VCaP (cell line): ENCODE measurements around the gene ZBTB47.

ENCODE experiments used
- H3K27ac ChIP-seq: fragments of 450-650 bp; 2 replicates; pipeline ENCODE4 v1.5.1; 2017
- CTCF ChIP-seq: fragments of 450-650 bp; conservative IDR thresholded peaks from 2 replicates; pipeline ENCODE4 v1.5.1; 2017; ENCODE audit warnings: mild to moderate bottlenecking, moderate library complexity

The ZBTB47 gene

GRCh38 chr3:42691816-42692666 is 38.5 kb downstream of the ZBTB47 start:
- H3K27ac ChIP-seq, result no peak overlapping the region
- no peak for TF ChIP-seq CTCF

GRCh38 chr3:42692667-42693529 is 39.4 kb downstream of the ZBTB47 start:
- H3K27ac ChIP-seq, result no peak overlapping the region
- no peak for TF ChIP-seq CTCF

- TF ChIP-seq CTCF, result no peak
- no peak overlapping the region for H3K27ac ChIP-seq
Observed at GRCh38 chr3:42693530-42693930, 40.0 kb downstream of the ZBTB47 start.

GRCh38 chr3:42694366-42694765 is 40.9 kb downstream of the ZBTB47 start:
- no peak overlapping the region for H3K27ac ChIP-seq
- TF ChIP-seq CTCF, result no peak

GRCh38 chr3:42696356-42697288 is 43.1 kb downstream of the ZBTB47 start:
- no peak overlapping the region for H3K27ac ChIP-seq
- no peak for TF ChIP-seq CTCF

- no peak overlapping the region for H3K27ac ChIP-seq
- TF ChIP-seq CTCF, result no peak
Observed at GRCh38 chr3:42697289-42698051, 44.0 kb downstream of the ZBTB47 start.
